ENCODE data around the gene BAX.
"Not testable (repeated sequence)": the region's sequence is repeated elsewhere in the genome, so short reads cannot be mapped to it uniquely, and the experiment has no call there.

Gene BAX

DNA sequence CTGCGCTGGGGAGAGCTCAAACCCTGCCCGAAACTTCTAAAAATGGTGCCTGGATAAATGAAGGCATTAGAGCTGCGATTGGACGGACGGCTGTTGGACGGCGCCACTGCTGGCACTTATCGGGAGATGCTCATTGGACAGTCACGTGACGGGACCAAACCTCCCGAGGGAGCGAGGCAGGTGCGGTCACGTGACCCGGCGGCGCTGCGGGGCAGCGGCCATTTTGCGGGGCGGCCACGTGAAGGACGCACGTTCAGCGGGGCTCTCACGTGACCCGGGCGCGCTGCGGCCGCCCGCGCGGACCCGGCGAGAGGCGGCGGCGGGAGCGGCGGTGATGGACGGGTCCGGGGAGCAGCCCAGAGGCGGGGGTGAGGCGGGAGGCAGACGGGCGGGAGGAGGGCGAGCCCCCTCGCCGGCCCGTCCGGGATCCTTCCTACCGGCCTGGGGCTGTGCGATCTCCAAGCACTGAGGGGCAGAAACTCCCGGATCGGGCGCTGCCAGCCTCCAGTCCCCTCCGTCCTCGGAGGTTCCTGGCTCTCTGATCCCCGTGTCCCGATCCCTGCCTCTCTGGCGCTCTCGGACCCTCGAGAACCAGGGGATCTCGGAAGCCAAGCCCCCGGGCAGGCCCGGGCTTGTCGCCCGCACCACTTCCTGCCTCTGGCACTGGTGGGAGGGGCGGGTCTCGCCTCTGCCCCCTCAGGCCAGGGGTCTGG lies at the start of gene BAX:
TSS of gene BAX (plus strand) at position 281 of the 713 bp plus-strand sequence. CDS start at position 335, 54 bp downstream.
- DNase-seq: peak; percentile 98

DNA sequence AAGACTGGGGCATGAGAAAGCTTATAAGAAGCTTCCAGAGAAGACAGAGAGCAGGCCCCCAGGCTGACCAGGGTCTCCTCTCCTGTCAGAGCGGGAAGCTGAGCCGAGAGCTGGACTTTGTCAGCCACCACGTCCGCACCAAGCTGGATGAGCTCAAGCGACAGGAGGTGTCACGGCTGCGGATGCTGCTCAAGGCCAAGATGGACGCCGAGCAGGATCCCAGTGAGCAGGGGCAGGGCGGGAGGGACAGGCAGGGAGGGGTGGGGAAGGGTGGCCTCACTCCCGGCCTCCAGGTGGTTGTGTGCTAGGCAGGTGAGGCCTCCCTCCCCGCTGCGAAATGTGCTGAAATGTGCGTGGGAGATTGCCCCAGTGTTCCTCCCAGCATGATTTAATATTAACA lies 49.0 kb upstream of the BAX start:
- DNase-seq: no peak

DNA sequence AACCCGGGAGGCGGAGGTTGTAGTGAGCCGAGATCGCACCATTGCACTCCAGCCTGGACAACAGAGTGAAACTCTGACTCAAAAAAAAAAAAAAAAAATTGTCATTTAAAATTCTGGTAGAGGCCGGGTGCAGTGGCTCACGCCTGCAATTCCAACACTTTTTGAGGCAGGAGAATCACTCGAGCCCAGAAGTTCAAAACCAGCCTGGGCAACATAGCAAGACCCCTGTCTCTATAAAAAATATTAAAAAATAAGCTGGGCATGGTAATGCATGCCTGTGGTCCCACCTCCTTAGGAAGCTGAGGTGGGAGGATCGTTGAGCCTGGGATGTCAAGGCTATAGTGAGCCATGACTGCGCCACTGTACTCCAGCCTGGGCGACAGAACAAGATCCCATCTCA lies 48.4 kb upstream of the BAX start:
- no peak for DNase-seq

DNA sequence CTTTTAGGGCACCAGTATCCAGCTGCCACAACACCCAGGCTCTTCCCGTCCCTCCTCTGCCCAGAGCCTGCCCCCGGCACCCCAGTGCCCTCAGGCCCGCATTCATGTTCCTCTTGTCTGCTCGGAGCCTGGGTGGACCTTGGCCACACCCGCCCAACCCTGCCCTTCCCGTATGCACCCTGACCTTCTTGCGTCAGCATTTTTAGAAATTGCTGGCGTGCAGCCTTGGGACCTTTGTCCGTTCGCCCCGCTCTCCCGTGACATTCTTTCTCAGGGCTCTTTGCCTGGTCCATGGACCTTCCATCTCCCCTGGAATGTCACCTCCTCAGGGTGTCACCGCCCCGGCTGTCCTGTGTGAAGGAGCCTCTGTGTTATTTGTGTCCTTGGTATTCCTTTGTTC lies 47.0 kb upstream of the BAX start:
- DNase-seq: no peak

DNA sequence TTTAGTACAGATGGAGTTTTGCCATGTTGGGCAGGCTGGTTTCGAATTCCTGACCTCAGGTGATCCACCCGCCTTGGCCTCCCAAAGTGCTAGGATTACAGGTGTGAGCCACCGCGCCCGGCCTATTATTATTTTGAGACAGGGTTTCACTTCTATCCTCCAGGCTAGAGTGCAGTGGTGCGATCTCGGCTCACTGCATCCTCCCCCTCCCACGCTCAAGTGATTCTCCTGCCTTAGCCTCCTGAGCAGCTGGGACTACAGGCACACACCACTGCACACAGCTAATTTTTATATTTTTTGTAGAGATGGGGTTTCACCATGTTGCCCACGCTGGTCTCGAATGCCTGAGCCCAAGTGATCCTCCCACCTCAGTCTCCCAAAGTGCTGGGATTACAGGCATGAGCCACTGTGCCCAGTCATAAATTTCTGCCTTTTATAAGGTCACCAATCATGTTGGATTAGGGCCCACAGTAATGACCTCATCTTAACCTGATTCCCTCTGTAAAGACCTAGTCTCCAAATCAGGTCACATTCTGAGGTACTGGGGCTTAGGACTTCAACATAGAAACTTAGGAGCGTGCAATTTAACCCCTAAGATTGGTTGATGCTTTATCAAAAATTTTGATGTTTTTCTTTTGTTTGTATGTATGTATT lies 45.1 kb upstream of the BAX start:
- DNase-seq: not testable (repeated sequence)

DNA sequence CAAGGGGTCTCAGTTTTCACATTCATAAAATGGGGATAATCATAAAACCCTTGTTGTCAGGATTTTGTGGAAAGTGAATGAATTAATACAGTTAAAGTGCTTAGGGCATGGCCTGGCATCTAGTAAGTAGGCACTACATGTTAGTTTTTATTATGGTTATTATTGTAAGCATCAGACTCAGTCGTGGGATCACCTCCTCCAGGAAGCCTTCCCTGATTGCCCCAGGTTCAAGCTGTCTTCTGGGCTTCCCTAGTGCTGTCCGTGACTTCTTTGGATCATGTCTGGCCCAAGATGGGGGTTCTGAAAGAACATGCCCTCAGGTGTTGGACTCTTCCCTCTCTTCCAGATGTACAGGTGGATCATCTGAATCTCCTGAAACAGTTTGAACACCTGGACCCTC lies 43.9 kb upstream of the BAX start:
- DNase-seq: no peak

DNA sequence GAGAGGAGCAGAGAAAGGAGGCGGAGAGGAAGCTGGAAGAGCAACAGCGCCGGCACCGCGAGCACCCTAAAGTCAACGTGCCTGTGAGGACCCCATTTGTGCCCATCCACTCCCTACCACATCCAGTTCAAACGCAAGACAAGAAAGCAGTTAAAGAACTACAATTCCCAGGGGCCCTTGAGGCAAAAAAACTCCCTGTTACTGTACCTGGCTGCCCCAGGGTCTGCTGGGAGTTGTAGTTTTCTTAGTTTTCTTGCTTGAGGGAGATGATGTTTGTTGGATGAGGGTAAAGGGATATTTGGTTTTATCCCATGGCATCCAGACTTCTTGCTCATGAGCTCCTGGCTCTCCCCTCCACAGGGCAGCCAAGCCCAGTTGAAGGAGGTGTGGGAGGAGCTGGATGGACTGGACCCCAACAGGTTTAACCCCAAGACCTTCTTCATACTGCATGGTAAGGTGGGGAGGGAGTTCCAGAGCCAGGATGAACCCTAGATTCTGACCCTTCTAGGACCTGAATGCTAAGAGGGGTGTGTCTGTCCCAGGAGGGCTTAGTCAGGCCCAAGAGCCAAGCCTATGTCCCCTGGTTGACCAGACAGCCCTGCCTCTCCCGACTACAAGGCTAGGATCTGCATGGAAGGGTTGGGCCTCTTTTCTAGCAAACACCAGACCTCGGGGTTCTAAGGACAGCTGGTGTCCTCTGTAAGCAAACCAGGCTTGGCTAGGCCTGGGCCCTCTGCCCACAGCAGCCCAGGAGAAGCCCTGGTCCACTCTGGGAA lies 41.4 kb upstream of the BAX start:
- DNase-seq: peak; percentile 34

DNA sequence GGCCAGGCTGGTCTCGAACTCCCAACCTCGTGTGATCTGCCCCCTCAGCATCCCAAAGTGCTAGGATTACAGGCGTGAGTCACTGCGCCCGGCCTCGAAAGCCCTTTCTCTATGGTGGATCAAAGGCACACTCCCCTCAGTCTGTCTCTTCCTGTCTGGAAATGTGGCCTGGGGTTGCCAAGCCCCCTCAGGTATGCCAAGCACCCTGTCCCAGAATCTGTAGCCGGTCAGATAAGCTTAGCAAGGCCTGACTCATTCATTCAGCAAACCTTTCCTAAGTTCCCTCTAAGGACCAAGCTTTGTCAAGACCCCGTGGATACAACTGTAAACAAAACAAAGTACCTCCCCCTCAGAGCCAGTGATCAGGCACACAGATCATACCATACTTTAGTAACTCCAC lies 40.5 kb upstream of the BAX start:
- DNase-seq: no peak

DNA sequence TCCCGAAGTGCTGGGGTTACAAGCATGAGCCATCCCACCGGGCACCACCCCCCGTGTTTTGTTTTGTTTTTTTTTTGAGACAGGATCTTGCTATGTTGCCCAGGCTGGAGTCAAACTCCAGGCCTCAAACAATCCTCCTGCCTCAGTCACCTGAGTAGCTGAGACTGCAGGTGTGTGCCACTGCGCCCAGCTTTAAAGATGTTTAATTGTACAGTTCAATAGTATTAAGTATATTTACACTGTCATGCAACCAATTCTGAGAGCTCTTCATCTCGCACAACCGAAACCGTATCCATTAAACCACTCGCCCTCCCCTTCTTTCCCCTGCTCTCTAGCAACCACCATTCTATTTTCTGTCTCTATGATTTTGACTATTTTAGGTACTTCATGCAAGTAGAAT lies 38.9 kb upstream of the BAX start:
- no peak for DNase-seq

DNA sequence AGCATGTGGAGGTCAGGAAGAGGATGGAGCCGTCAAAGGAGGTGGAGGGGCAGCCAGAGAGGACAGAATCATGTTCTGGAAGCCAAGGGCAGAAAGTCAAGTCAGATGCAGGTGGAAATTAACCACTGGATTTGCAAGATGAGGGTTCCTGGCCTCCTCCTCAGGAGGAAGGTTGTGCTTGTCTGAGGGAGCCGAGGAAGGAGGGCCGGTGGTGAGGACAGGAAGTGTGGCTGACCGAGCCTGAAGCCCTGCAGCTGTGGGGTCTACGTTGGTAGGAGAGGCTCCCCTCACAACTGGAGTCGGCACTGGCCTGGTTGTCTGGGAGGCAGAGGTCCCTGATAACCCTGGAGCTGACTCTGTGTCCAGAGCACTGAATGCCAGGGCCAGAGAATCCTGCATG lies 36.6 kb upstream of the BAX start:
- DNase-seq: no peak

DNA sequence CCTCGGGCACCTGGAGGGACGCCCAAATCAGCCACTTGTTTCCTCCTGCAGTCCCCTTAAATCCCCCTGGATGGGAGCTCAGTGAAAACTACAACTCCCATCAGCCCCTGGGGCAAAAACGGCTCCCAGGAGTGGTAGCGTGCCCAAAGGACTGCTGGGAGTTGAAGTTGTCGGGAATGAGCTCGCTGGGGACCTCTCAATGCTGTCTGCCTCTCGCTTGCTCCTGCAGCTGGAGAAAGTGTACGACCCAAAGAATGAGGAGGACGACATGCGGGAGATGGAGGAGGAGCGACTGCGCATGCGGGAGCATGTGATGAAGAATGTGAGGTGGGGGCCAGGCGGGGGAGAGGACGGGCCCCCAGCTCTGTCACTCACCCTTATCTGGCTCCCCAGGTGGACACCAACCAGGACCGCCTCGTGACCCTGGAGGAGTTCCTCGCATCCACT lies 35.9 kb upstream of the BAX start:
- peak; percentile 41 for DNase-seq

DNA sequence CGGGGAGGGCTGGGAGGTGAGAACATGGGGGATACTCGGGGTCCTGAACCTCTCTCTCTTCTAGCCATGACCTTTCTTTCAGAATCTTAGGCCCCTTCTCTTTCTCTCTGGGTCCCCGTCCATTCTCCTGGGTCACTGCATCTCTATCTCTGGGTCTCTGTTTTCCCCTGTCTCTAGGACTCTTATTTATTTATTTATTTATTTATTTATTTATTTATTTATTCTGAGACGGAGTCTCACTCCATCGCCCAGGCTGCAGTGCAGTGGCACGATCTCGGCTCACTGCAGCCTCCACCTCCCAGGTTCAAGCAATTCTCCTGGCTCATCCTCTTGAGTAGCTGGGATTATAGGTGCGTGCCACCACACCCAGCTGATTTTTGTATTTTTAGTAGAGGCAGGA lies 35.4 kb upstream of the BAX start:
- DNase-seq: not testable (repeated sequence)

DNA sequence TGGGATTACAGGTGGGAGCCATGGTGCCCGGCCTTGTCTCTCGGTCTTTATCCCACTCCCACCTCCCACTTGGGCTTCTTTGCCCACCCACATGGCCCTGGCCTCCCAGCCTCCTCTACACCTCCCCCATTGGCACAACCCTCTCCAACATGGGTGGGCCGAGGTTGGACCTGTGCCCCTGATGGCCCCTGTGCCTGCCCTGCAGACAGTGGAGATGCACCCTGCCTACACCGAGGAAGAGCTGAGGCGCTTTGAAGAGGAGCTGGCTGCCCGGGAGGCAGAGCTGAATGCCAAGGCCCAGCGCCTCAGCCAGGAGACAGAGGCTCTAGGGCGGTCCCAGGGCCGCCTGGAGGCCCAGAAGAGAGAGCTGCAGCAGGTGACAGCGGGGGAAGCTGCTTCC lies 33.7 kb upstream of the BAX start:
- no peak for DNase-seq

DNA sequence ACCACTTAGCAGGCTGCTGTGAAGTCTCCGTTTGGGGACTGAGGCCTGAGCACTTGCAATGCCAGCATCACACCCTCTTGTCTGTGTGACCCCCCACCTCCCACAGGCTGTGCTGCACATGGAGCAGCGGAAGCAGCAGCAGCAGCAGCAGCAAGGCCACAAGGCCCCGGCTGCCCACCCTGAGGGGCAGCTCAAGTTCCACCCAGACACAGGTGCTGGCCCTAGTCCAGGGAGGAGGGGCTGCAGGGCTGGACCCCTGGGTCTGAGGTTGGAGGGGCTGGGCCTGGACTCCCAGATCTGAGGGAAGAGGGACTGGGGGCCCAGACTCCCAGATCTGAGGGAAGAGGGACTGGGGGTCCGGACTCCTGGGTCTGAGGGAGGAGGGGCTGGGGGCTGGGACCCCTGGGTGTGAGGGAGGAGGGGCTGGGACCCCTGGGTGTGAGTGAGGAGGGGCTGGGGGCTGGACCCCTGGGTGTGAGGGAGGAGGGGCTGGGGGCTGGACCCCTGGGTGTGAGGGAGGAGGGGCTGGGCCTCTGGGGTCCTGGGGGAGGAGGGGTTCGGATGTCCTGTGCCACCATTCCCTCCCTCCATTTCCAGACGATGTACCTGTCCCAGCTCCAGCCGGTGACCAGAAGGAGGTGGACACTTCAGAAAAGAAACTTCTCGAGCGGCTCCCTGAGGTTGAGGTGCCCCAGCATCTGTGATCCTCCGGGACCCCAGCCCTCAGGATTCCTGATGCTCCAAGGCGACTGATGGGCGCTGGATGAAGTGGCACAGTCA lies 32.8 kb upstream of the BAX start:
- DNase-seq: no peak

DNA sequence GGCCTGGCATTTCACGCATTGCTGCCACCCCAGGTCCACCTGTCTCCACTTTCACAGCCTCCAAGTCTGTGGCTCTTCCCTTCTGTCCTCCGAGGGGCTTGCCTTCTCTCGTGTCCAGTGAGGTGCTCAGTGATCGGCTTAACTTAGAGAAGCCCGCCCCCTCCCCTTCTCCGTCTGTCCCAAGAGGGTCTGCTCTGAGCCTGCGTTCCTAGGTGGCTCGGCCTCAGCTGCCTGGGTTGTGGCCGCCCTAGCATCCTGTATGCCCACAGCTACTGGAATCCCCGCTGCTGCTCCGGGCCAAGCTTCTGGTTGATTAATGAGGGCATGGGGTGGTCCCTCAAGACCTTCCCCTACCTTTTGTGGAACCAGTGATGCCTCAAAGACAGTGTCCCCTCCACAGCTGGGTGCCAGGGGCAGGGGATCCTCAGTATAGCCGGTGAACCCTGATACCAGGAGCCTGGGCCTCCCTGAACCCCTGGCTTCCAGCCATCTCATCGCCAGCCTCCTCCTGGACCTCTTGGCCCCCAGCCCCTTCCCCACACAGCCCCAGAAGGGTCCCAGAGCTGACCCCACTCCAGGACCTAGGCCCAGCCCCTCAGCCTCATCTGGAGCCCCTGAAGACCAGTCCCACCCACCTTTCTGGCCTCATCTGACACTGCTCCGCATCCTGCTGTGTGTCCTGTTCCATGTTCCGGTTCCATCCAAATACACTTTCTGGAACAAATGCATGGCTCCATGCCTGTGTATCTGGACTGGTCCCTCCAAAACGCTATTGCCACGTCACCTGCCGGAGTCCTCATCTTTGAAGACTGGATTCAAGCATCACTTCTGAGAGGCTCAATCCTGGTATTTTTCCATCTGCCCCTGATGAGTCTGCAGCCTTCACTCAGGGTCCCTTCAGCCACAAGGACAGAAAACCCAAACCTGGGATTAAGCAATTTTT lies 31.9 kb upstream of the BAX start:
- DNase-seq: no peak

DNA sequence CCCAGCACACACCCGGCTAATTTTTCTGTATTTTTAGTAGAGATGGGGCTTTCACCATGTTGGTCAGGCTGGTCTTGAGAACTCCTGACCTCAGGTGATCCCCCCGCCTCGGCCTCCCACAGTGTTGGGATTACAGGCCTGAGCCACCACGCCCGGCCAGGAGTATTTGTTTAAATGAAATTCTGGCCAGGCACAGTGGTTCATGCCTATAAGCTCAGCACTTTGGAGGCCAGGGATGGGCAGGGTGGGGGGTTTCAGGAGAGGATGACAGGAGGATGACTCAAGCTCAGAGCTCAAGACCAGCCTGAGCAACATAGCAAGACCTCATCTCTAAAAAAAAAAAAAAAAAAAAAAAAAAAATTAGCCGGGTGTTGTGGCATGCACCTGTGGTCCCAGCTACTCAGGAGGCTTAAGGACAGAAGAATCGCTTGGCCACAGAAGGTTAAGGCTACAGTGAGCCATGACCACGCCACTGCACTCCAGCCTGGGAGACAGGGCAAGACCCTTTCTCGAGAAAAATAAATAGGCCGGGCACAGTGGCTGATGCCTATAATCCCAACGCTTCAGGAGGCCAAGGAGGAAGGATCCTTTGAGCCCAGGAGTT lies 29.3 kb upstream of the BAX start:
- no peak for DNase-seq

DNA sequence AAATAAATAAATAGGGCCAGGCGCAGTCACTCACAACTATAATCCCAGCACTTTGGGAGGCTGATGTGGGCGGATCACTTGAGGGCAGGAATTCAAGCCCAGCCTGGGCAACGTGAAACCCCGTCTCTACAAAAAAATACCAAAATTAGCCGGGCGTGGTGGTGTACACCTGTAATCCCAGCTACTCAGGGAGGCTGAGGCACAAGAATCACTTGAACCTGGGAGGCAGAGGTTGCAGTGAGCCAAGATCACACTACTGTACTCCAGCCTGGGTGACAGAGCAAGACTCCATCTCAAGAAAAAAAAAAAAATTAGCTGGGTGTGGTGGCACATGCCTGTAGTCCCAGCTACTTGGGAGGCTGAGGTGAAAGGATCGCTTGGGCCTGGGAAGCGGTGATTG lies 28.8 kb upstream of the BAX start:
- DNase-seq: not testable (repeated sequence)

DNA sequence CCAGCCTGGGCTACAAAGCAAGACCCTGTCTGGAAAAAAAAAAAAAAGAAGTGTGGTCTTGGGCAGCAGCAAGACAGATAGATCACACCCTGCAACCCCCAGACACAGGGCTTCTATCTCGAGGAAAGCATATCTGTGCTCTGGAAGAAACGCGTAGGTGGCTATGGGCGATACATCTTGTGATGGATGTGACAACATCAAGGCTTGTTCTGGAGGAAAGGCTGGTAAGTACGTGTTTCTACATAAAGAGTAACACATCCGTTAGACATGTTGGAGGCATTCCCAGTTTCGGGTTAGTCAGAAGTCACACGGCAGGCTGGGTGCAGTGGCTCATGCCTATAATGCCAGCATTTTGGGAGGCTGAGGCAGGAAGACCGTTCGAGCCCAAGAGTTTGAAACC lies 27.8 kb upstream of the BAX start:
- DNase-seq: no peak

DNA sequence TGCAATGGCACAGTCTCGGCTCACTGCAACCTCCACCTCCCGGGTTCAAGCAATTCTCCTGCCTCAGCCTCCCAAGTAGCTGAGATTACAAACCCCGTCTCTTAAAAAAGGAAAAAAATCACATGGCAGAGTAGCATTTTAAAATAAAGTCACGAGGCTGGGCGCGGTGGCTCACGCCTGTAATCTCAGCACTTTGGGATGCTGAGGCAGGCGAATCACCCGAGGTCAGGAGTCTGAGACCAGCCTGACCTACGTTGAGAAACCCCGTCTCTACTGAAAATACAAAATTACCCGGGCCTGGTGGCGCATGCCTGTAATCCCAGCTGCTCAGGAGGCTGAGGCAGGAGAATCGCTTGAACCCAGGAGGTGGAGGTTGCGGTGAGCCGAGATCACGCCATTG lies 27.0 kb upstream of the BAX start:
- DNase-seq: not testable (repeated sequence)

DNA sequence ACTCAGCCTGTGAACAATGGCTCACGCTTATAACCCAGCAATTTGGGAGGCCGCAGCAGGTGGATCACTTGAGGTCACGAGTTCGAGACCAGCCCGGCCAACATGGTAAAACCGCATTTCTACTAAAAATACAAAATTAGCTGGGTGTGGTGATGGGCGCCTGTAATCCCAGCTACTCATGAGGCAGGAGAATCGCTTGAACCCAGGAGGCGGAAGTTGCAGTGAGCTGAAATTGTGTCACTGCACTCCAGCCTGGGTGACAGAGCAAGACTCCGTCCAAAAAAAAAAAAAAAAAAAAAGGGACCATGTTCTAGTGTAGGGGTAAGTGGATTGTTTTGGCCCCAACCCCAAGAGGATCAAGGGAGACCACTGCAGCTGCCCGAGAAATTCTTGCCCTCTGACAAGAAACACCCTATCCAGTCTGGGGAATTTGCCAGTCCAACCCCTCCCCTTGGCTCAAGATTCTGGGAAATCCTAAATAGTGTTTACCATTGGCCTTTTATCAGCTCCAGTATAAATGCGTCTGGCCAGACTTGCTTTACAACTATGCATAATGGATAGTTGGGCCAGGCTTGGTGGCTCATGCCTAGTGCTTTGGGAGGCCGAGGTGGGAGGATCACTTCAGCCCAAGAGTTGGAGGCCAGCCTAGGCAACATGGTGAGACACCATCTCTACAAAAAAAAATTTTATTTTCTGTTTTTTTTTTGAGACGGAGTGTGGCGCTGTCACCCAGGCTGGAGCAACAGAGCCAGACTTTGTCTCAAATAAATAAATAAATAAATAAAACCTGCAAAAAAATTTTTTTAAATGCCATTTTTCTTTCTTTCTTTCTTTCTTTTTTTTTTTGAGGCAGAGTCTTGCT lies 26.3 kb upstream of the BAX start:
- DNase-seq: no peak

Data from stimulated activated CD8-positive, alpha-beta memory T cell treated with anti-CD3 and anti-CD28 coated beads, Interleukin-4, amount 100 ng/mL, for 48 hours (primary cell).